ENCODE data around the gene FRMD1.

FRMD1 gene

GRCh38 chr6:168120390-168121302, 41.6 kb upstream of the FRMD1 start:
- in situ Hi-C loops (cut with HindIII; ENCODE audit: low pct_ligation_motif_present, low sequenced_read_pairs), result no loop called here
- no peak for DNase-seq
- TF ChIP-seq, protein P1, sequence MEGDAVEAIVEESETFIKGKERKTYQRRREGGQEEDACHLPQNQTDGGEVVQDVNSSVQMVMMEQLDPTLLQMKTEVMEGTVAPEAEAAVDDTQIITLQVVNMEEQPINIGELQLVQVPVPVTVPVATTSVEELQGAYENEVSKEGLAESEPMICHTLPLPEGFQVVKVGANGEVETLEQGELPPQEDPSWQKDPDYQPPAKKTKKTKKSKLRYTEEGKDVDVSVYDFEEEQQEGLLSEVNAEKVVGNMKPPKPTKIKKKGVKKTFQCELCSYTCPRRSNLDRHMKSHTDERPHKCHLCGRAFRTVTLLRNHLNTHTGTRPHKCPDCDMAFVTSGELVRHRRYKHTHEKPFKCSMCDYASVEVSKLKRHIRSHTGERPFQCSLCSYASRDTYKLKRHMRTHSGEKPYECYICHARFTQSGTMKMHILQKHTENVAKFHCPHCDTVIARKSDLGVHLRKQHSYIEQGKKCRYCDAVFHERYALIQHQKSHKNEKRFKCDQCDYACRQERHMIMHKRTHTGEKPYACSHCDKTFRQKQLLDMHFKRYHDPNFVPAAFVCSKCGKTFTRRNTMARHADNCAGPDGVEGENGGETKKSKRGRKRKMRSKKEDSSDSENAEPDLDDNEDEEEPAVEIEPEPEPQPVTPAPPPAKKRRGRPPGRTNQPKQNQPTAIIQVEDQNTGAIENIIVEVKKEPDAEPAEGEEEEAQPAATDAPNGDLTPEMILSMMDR (IDR thresholded peaks at IDR 0.05; ENCODE audit: low read depth, low read length, missing control alignments), result no peak

DNA sequence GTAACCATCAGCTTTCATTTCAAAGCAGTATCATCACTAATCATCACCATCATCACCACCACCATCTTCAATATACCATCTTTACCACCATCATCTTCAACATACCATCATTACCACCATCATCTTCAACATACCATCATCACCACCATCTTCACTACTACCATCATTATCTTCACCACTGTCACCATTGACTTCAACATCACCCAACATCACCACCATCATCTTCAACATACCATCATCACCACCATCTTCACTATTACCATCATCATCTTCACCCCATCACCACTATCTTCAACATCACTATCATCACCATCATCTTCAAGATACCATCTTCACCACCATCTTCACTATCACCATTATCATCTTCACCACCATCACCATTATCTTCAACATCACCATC, 40.5 kb upstream of the FRMD1 start:
- Histone ChIP-seq H3K27me3 (replicated peaks) (no peaks in the 10 kb centered on the region), H3K36me3 (replicated peaks) (no peaks in the 10 kb centered on the region), H3K27ac (no peak overlapping the region), H3K4me3 (ENCODE audit: low read depth, low read length) (no peak overlapping the region)
- in situ Hi-C loops (cut with HindIII; ENCODE audit: low pct_ligation_motif_present, low sequenced_read_pairs), result no loop called here
- TF ChIP-seq, protein P1 (IDR thresholded peaks at IDR 0.05; ENCODE audit: low read depth, low read length, missing control alignments), result no peak
- DNase-seq, result no peak

More at GRCh38 chr6:168120390-168121302, 41.6 kb upstream of the FRMD1 start:
- no peak overlapping the region for H3K4me3 ChIP-seq (ENCODE audit: low read depth, low read length)
- no peaks in the 10 kb centered on the region for H3K27me3 ChIP-seq (replicated peaks)
- no peaks in the 10 kb centered on the region for H3K36me3 ChIP-seq (replicated peaks)
- H3K27ac ChIP-seq, result no peak overlapping the region

DNA sequence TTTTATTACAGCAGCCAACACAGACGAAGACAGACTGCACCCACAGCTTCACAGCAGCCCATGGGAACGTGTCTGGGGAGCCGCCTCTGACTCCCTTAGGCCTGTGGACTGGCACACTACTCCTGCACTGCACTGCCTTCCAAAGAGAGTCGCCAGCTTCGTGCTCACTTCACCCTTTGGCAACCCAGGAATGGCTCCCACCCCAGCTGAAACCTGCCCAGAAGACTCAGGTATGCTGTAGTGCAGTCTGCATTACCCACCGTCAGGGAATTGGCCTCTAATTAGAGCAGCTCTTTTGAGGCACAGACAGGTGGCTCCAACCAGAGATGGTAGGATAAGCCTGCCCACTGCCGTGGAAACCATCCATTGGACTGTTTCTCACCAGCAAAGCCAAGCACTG, 39.9 kb upstream of the FRMD1 start:
- H3K4me3 ChIP-seq (ENCODE audit: low read depth, low read length), result no peak overlapping the region
- DNase-seq, result no peak
- TF ChIP-seq, protein P1 (IDR thresholded peaks at IDR 0.05; ENCODE audit: low read depth, low read length, missing control alignments), result no peak
- H3K27me3 ChIP-seq (replicated peaks), result no peaks in the 10 kb centered on the region
- H3K36me3 ChIP-seq (replicated peaks), result no peaks in the 10 kb centered on the region
- in situ Hi-C loops (cut with HindIII; ENCODE audit: low pct_ligation_motif_present, low sequenced_read_pairs), result no loop called here
- no peak overlapping the region for H3K27ac ChIP-seq

GRCh38 chr6:168117942-168118341, 38.9 kb upstream of the FRMD1 start:
- Histone ChIP-seq H3K27ac (no peak overlapping the region), H3K27me3 (replicated peaks) (no peaks in the 10 kb centered on the region), H3K4me3 (ENCODE audit: low read depth, low read length) (no peak overlapping the region), H3K36me3 (replicated peaks) (no peaks in the 10 kb centered on the region)
- in situ Hi-C loops (cut with HindIII; ENCODE audit: low pct_ligation_motif_present, low sequenced_read_pairs), result no loop called here
- TF ChIP-seq, protein P1 (IDR thresholded peaks at IDR 0.05; ENCODE audit: low read depth, low read length, missing control alignments), result peak; percentile 49
- DNase-seq, result no peak

GRCh38 chr6:168116975-168117899, 38.2 kb upstream of the FRMD1 start:
- in situ Hi-C loops (cut with HindIII; ENCODE audit: low pct_ligation_motif_present, low sequenced_read_pairs), result no loop called here
- DNase-seq, result no peak
- H3K27me3 ChIP-seq (replicated peaks), result no peaks in the 10 kb centered on the region
- H3K27ac ChIP-seq, result no peak overlapping the region
- H3K4me3 ChIP-seq (ENCODE audit: low read depth, low read length), result no peak overlapping the region
- H3K36me3 ChIP-seq (replicated peaks), result no peaks in the 10 kb centered on the region
- TF ChIP-seq, protein P1 (IDR thresholded peaks at IDR 0.05; ENCODE audit: low read depth, low read length, missing control alignments), result no peak

All from brain microvascular endothelial cell (primary cell).